GM23248 (cell line): ENCODE results near the gene PAFAH1B1.

Experiments
- EZH2 ChIP-seq: fragments of 200-600 bp; sonication (generic); IDR thresholded peaks from 2 replicates; pipeline ENCODE4 v1.6.1; 2018; ENCODE audit warnings: antibody characterized with exemption, mild to moderate bottlenecking; ENCODE audit not compliant: insufficient read depth, poor library complexity, severe bottlenecking
- EZH2phosphoT487 ChIP-seq: fragments of 200-600 bp; sonication (generic); IDR thresholded peaks from 2 replicates; pipeline ENCODE4 v1.6.1; 2018; ENCODE audit warnings: antibody characterized with exemption, moderate library complexity, mild to moderate bottlenecking, low read depth; ENCODE audit not compliant: insufficient read depth

DNA sequence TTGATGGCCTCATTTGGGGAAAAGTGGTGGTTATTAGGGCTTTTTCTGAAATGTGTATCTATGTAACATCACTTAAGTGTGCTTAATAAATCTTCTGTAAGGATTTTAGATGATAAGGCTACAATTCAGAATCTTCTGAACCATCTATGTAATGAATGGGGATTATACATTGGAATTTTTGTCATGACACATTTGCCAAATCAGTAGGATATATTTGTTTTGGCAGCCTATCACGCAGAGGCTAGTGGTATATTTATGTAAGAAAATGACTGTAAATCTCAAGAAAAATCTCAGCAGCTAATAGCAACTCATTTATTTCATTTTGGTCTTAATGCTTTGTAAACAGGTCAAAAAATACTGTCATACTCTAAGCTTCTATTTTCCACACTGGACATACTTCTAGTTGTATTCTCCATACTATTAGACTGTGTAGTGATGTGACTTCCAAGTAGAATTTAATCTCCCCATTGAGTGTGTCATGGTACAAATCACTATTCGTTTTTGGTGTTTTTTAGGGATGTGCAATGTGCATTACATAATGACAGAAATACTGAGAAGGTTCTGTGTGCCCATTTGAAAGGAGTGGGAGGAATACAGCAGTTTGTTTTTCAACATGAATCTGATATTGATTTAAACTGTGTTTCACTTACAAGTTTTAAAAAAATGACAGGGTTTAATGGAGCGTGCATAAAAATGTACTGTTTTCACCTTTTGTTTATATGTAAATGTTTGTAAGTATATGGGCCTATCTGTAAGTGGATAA lies 88.9 kb downstream of the PAFAH1B1 start:
- TF ChIP-seq EZH2phosphoT487 (no peak), EZH2 (no peak)
